Measurements from ENCODE around the gene HOXA13.

DNA sequence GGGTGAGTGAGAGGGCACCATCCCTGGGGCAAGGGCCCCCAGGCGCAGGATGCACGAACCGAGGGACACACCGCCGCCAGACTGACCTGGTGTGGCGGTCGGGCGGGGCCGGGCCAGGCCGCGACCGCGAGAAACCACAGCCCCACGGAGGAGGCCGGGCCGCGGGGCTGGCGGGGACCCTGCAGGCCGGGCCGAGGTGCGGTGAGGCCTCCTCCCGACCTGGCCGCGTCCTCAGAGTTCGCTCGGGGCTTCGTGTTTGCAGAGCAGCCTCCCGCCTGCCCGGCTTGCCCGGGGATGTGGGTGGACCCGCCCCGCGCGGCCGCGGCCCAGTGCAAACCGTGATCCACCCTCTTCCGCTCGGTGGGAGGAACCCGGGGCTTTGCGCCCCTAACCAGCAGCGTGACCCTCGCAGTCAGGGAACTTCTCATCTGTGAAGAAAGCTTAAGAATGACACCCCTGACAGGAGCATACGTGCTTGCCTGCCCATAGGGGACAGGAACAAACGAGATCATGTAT lies 20.6 kb upstream of the HOXA13 start:
- TF ChIP-seq, protein P1, sequence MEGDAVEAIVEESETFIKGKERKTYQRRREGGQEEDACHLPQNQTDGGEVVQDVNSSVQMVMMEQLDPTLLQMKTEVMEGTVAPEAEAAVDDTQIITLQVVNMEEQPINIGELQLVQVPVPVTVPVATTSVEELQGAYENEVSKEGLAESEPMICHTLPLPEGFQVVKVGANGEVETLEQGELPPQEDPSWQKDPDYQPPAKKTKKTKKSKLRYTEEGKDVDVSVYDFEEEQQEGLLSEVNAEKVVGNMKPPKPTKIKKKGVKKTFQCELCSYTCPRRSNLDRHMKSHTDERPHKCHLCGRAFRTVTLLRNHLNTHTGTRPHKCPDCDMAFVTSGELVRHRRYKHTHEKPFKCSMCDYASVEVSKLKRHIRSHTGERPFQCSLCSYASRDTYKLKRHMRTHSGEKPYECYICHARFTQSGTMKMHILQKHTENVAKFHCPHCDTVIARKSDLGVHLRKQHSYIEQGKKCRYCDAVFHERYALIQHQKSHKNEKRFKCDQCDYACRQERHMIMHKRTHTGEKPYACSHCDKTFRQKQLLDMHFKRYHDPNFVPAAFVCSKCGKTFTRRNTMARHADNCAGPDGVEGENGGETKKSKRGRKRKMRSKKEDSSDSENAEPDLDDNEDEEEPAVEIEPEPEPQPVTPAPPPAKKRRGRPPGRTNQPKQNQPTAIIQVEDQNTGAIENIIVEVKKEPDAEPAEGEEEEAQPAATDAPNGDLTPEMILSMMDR (optimal IDR thresholded peaks at IDR 0.05 in 1 of 3, IDR thresholded peaks at IDR 0.05 in 1 of 3, conservative IDR thresholded peaks at IDR 0.05 in 1 of 3; ENCODE audit: extremely low read depth in 1 of 3, insufficient read depth in 2 of 3, low read length in 3 of 3) = no peak
- TF ChIP-seq EZH2 (IDR thresholded peaks at IDR 0.05; ENCODE audit: low read length) = peak; percentile 6

Data from keratinocyte (primary cell).